ENCODE measurements around the gene RNF123.

The RNF123 gene

DNA sequence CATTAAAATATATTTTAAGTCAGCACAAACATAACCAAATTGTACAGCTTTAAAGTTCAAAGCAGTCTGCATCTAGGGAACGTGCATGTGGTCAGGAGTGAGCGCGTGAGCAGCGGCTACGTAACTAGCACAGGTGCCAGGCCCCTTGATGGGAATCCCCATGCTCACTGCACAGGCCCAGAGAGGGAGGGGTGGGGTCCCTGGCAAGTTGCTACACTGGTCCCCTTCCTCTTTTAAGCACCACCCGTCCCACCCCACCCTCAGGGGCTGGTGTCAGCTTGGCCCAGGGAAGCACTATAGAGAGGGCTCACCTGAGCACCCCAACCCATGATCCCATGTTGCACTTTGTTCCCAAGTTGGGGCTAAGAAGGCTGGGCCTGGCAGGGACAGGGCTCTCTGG is 35.2 kb downstream of the RNF123 start:
- Histone ChIP-seq H2AFZ (ENCODE audit: low read depth, low read length) (peak overlapping the region; percentile 78), H3K36me3 (ENCODE audit: insufficient read depth, low read length) (peaks cover 60% of the 10 kb centered on the region), H3K9me3 (ENCODE audit: low read length) (no peaks in the 10 kb centered on the region), H3K4me1 (ENCODE audit: insufficient read depth, low read length) (peaks cover 21% of the 10 kb centered on the region), H3K27me3 (ENCODE audit: insufficient read depth, low read length) (no peaks in the 10 kb centered on the region), H3K4me3 (ENCODE audit: low read length) (peak overlapping the region; percentile 92)

DNA sequence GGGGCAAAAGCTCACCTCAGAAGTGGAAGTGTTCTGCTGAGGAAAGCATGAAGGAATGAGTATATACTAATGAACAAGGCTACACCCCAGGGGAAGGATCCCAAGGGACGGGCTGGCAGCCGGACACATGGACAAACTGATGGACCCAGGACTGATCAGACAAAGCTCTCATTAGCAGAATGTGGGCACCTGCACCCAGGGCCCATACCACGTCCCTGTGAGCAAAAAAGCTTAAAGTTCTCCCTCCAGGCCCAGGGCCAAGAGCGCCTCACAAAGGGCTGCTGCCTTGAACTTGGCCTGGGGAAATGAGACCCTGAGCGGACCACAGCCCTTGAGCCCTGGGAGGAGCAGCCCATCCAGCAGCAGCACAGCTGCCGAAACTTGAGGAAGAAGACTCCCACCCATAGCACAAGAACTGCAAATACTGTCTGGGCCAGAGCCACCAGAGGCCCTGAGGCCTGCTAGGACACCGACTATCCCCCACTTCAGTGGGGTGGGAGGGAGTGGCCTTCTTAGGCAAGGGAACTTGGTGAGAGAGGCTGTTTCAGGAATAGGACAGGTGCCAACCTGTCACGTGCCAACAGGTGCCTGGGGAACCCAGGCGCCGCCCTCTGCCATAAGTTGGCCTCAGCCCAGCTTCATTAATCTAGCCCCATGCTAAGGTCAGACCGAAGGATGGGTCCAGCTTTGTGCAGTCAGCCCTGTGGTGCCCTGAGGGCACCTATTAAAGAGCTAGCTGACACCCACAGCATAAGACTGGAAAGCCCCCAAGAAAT is 36.7 kb downstream of the RNF123 start:
- Histone ChIP-seq H3K4me1 (ENCODE audit: insufficient read depth, low read length) (peaks cover 21% of the 10 kb centered on the region), H3K9me3 (ENCODE audit: low read length) (no peaks in the 10 kb centered on the region), H3K4me3 (ENCODE audit: low read length) (no peak overlapping the region), H3K36me3 (ENCODE audit: insufficient read depth, low read length) (peaks cover 55% of the 10 kb centered on the region), H3K27me3 (ENCODE audit: insufficient read depth, low read length) (no peaks in the 10 kb centered on the region), H2AFZ (ENCODE audit: low read depth, low read length) (no peak overlapping the region)

DNA sequence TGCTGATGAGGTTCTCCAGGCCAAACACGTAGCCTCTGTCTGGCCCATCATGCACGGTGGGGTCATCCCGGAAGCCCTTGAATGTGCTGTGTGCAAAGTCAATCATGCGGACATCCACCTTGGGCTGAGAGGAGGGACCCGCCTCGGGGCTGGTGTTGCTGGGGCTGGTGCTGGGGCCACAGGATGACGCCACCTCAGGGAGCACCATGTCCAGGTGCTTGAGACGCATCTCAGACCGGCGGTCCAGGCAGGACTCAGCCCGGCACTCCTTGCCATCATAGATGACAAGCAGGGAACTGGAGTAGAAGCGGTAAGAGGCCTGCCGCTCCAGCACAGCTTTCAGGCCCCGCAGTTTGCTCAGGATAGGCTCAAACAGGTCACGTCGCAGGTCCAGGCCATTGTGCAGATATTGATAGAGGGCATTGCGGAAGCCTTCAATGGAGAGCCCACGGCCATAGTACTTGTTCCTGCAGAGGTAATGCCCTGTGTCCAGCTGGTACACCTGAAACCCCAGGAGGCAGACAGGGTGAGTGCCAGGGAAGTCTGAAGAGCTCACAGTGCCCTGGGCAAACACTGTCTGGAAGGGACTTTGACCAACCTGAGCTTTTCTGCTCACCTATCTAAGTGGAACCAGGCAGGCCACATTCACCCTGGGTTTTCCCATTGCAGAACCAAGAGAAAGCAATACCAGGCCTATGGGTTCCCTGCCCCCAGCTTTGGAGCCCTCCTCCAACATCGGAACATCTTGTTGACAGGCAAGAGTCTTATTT is 38.0 kb downstream of the RNF123 start:
- Histone ChIP-seq H3K4me3 (ENCODE audit: low read length) (no peak overlapping the region), H3K4me1 (ENCODE audit: insufficient read depth, low read length) (peaks cover 21% of the 10 kb centered on the region), H3K36me3 (ENCODE audit: insufficient read depth, low read length) (peaks cover 51% of the 10 kb centered on the region), H2AFZ (ENCODE audit: low read depth, low read length) (no peak overlapping the region), H3K27me3 (ENCODE audit: insufficient read depth, low read length) (no peaks in the 10 kb centered on the region), H3K9me3 (ENCODE audit: low read length) (no peaks in the 10 kb centered on the region)

DNA sequence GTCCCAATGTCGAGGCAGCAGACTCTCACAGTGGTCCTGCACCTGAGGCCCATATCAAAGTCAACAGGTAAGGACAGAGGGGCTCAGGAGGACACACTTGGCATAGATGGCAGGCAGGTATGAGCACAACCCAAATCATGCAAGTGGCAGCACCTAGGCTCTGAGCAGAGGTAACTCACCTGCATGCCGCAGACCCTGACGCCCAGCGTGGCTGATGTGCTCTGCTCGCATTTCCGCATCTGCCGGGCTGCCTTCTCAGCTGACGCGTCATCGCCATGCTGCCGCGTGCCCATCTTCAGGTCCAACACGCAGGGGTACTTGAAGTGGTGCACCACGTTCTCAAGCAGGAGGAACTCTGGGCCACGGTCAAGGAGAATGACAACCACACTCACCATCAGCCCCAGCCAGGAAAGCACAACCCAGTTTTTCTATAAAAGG is 38.6 kb downstream of the RNF123 start:
- Histone ChIP-seq H3K4me3 (ENCODE audit: low read length) (no peak overlapping the region), H3K9me3 (ENCODE audit: low read length) (no peaks in the 10 kb centered on the region), H3K36me3 (ENCODE audit: insufficient read depth, low read length) (peaks cover 53% of the 10 kb centered on the region), H3K27me3 (ENCODE audit: insufficient read depth, low read length) (no peaks in the 10 kb centered on the region), H2AFZ (ENCODE audit: low read depth, low read length) (no peak overlapping the region), H3K4me1 (ENCODE audit: insufficient read depth, low read length) (peaks cover 15% of the 10 kb centered on the region)

DNA sequence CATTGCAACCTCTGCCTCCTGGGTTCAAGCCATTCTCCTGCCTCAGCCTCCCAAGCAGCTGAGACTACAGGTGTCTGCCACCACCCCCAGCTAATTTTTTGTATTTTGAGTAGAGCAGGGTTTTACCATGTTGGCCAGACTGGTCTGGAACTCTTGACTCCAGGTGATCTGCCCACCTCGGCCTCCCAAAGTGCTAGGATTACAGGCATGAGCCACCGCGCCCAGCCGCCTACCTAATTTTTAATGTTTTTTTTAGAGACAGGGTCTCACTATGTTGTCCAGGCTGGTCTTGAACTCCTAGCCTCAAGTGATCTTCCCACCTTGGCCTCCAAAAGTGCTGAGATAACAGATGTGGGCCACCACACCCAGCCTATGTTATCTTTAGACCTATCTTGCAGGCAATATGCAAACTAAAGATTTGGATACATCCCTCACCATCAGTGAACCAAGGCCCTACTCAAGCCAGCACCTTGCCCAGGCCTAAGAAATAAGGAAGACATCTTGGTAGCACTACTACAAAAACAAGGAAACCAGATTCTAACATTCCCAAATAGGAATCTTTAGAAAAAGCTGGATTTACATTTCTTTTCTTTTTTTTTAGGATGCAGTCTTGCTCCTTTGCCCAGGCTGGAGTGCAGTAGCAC is 40.7 kb downstream of the RNF123 start:
- no peak overlapping the region for H3K4me3 ChIP-seq (ENCODE audit: low read length)
- H2AFZ ChIP-seq (ENCODE audit: low read depth, low read length) = no peak overlapping the region
- peaks cover 72% of the 10 kb centered on the region for H3K36me3 ChIP-seq (ENCODE audit: insufficient read depth, low read length)
- no peaks in the 10 kb centered on the region for H3K27me3 ChIP-seq (ENCODE audit: insufficient read depth, low read length)
- H3K4me1 ChIP-seq (ENCODE audit: insufficient read depth, low read length) = no peaks in the 10 kb centered on the region
- H3K9me3 ChIP-seq (ENCODE audit: low read length) = no peaks in the 10 kb centered on the region

DNA sequence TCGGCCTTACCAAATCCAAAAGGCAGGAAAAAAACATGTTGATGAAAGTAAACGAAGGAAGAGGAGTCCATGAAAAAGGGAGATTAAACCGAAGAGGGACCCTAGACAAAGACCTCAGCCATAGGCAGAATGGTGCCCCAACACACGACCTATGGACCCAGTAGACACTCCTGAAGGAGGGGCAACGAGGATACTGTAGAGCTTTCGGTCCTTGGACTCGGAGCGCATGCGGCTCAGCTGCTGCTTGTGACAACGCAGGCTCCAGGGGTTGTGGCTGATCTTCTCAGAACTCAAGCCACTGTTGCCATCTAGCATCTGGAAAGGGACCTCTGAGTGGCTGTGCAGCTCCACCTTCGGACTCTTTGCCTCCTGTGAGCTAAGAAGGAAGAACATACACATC is 43.2 kb downstream of the RNF123 start:
- H3K4me3 ChIP-seq (ENCODE audit: low read length) = no peak overlapping the region
- no peak overlapping the region for H2AFZ ChIP-seq (ENCODE audit: low read depth, low read length)
- no peaks in the 10 kb centered on the region for H3K27me3 ChIP-seq (ENCODE audit: insufficient read depth, low read length)
- no peaks in the 10 kb centered on the region for H3K9me3 ChIP-seq (ENCODE audit: low read length)
- H3K36me3 ChIP-seq (ENCODE audit: insufficient read depth, low read length) = peaks cover 60% of the 10 kb centered on the region
- no peaks in the 10 kb centered on the region for H3K4me1 ChIP-seq (ENCODE audit: insufficient read depth, low read length)

DNA sequence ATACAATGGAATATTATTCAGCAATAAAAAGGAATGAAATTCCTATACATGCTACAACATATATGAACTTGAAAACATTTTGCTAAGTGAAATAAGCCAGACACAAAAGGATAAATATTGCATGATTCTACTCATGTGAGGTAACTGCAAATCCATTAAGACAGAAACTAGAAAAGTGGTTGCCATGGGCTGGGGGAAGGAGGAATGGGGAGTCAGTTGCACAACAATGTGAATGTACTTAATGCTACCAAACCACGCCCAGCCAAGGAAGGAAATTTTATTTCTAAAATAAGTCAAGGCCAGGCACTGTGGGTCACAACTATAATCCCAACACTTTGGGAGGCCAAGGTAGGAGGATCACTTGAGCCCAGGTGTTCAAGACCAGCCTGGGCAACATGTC is 44.2 kb downstream of the RNF123 start:
- peaks cover 61% of the 10 kb centered on the region for H3K36me3 ChIP-seq (ENCODE audit: insufficient read depth, low read length)
- H3K4me1 ChIP-seq (ENCODE audit: insufficient read depth, low read length) = no peaks in the 10 kb centered on the region
- no peak overlapping the region for H2AFZ ChIP-seq (ENCODE audit: low read depth, low read length)
- H3K9me3 ChIP-seq (ENCODE audit: low read length) = no peaks in the 10 kb centered on the region
- H3K27me3 ChIP-seq (ENCODE audit: insufficient read depth, low read length) = no peaks in the 10 kb centered on the region
- H3K4me3 ChIP-seq (ENCODE audit: low read length) = no peak overlapping the region

DNA sequence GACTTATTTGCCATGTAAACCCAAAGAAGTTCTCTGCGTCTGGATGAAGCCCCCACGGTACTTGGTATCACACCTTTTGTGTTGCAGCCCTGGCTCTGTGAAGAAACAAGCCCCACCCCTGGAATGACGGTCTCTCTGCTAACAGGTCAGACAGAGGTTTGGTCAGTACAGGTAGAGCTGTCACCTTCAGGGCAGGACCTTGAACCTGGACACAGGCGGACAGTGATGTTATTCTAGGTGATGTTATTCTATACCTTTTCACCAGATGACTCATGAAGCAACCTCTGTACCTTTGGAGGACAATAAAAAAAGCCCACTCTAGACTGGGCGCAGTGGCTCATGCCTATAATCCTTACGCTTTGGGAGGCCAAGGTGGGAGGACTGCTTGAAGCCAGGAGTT is 45.4 kb downstream of the RNF123 start:
- Histone ChIP-seq H3K9me3 (ENCODE audit: low read length) (no peaks in the 10 kb centered on the region), H3K4me1 (ENCODE audit: insufficient read depth, low read length) (no peaks in the 10 kb centered on the region), H3K4me3 (ENCODE audit: low read length) (no peak overlapping the region), H3K36me3 (ENCODE audit: insufficient read depth, low read length) (peaks cover 66% of the 10 kb centered on the region), H3K27me3 (ENCODE audit: insufficient read depth, low read length) (no peaks in the 10 kb centered on the region), H2AFZ (ENCODE audit: low read depth, low read length) (no peak overlapping the region)

DNA sequence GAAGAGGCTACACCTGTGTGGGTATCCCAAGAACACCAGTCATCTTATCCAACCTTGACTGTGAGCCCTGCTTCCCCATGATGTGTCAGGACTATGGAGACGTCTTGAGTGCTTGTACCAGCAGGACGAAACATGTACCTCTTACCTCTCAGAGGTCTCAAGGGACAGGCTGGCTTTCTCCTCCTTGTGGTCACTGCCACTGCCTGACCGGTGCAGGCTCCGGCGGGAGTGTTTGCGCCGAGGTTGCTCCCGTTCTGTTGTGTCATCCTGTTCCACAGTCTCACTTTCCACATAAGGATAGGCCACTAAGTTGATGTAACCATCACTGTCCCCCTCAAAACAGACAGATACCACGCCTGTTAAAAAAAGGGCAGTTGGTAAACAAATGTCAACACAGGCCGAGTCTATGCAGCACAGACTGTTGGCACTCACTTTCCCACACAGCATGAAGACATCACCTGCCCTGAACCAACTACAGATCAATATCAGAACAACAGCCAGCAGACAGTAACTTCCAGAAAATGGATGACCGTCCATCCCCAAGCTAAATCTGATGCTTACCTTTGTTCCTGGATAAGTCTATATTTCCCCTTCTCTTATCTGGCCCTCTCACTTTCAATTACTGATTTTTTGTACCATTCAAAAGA is 48.8 kb downstream of the RNF123 start:
- no peaks in the 10 kb centered on the region for H3K27me3 ChIP-seq (ENCODE audit: insufficient read depth, low read length)
- H3K36me3 ChIP-seq (ENCODE audit: insufficient read depth, low read length) = peaks cover 53% of the 10 kb centered on the region
- H3K4me3 ChIP-seq (ENCODE audit: low read length) = no peak overlapping the region
- no peaks in the 10 kb centered on the region for H3K9me3 ChIP-seq (ENCODE audit: low read length)
- H2AFZ ChIP-seq (ENCODE audit: low read depth, low read length) = no peak overlapping the region
- H3K4me1 ChIP-seq (ENCODE audit: insufficient read depth, low read length) = no peaks in the 10 kb centered on the region

DNA sequence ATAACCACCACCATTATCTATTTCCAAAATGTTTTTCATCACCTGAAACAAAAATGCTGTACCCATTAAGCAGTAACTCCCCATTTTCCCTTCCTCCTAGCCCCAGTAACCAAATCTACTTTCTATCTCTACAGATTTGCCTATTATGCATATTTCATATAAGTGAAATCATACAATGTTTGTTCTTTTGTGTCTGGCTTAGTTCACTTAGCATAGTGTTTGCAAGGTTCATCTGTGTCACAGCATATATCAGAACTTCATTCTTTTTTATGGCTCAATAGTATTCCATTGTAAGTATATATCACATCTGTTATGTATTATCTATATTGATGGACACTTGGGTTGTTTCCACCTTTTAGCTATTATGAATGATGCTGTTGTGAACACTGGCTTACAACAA is 51.1 kb downstream of the RNF123 start:
- Histone ChIP-seq H3K9me3 (ENCODE audit: low read length) (no peaks in the 10 kb centered on the region), H2AFZ (ENCODE audit: low read depth, low read length) (no peak overlapping the region), H3K27me3 (ENCODE audit: insufficient read depth, low read length) (no peaks in the 10 kb centered on the region), H3K36me3 (ENCODE audit: insufficient read depth, low read length) (peaks cover 43% of the 10 kb centered on the region), H3K4me1 (ENCODE audit: insufficient read depth, low read length) (no peaks in the 10 kb centered on the region), H3K4me3 (ENCODE audit: low read length) (no peak overlapping the region)

DNA sequence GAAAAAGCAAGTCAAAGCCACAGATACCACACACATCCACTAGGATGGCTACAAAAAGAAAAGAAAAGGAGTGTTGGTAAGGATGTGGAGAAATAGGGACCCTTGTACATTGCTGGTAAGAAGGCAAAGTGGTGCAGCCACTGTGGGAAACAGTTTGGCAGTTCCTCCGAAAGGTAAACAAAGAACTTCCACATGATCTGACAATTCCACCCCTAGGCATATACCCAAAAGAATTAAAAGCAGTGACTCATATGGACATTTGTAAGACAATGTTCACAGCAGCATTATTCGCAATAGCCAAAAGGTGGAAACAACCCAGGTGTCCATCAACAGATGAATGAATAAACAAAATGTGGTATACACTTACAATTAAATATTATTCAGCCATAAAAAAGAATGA is 56.6 kb downstream of the RNF123 start:
- H3K9me3 ChIP-seq (ENCODE audit: low read length) = no peaks in the 10 kb centered on the region
- peaks cover 5% of the 10 kb centered on the region for H3K4me1 ChIP-seq (ENCODE audit: insufficient read depth, low read length)
- peaks cover 44% of the 10 kb centered on the region for H3K36me3 ChIP-seq (ENCODE audit: insufficient read depth, low read length)
- H2AFZ ChIP-seq (ENCODE audit: low read depth, low read length) = no peak overlapping the region
- no peaks in the 10 kb centered on the region for H3K27me3 ChIP-seq (ENCODE audit: insufficient read depth, low read length)
- no peak overlapping the region for H3K4me3 ChIP-seq (ENCODE audit: low read length)

DNA sequence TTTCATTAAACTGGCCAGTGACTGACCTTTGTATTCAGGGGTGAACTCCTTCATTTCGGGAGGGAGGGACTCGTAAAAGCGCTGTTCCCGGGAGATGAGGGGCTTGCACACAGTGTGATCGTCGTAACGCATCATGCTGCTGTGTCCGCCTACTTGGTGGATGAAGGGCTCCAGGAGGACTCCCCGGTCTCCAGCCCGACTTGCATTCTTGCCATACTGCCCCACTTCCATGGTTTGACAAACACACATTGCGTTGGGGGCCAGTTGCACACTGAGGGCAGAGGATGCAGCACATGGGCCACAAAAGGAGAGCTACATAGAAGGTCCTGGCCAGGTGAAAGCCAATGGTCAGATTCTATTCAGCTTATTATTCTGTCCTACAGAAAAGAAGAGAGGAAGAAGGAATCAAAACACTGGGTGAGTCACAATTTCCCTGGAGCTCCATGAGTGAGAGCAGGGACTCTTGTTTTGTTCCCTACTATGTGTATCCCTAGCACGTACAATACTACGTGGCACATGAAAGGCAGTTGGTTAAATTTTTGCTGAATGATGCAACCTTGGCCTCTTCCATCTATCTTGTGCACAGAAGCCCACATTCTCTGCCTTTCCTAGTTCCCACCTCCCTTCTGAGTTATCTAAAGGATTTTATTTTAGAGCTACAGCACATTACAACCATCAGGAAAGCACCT is 58.6 kb downstream of the RNF123 start:
- Histone ChIP-seq H3K36me3 (ENCODE audit: insufficient read depth, low read length) (peaks cover 41% of the 10 kb centered on the region), H3K4me3 (ENCODE audit: low read length) (no peak overlapping the region), H3K4me1 (ENCODE audit: insufficient read depth, low read length) (peaks cover 5% of the 10 kb centered on the region), H3K9me3 (ENCODE audit: low read length) (no peaks in the 10 kb centered on the region), H2AFZ (ENCODE audit: low read depth, low read length) (no peak overlapping the region), H3K27me3 (ENCODE audit: insufficient read depth, low read length) (no peaks in the 10 kb centered on the region)
